NCI-H446 treated with DMSO at 0.1 percent for 48 hours (cell line): ENCODE measurements around the gene CREBBP.

Source experiments
- DNase-seq: peaks from one replicate; lab custom pipeline; 2025; lab: John Stamatoyannopoulos, UW

CREBBP gene

DNA sequence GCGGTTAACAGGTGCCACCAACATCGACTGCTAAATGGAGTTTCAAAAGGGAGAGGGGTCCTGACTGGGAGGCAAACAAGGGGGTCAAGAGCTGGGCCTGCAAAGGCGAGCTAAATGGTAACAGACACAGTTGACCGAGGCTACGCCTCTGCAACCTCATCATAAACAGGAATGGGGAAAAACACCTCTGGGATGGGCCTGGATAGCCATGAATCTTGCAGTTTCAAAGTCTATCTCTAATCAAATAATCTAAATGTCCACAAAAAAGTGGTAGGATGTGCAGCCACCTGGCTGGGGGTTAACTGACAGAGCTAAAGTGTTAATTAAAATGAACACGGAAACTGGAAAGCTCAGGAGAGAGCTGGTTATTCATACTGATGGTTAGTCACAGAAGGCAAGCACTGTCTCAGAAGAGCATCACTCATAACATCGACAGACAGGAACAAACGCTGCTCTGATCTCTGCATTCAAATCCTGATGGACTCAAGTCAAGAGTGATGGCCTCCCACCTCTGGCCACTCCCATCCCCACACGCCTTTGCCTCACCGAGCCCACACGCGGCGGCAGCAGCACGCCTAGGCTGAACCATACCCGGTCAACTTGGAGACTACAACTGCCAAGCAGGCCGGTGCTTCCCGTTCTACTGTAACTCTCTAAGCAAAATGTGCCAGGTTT is 56.3 kb downstream of the CREBBP start:
- no peak for DNase-seq

DNA sequence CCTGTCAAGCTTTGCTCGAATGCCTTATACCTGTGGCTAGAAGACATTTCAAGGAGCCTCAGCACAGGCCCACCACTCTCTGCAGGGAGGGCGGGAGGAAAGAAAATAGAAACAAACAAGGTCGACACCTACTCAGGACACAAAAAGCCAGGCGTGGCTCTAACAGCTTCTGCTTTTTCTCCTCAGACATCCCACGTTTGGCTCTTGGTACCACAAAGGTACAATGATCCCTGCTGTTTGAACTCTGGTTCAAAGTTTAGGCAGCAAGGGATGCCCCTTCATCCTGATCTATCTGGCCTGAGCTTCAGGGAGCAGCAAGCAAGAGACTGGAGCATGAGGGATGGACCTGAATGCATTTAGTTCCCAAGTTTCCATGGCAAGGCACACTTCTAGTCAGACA is 57.1 kb downstream of the CREBBP start:
- no peak for DNase-seq

DNA sequence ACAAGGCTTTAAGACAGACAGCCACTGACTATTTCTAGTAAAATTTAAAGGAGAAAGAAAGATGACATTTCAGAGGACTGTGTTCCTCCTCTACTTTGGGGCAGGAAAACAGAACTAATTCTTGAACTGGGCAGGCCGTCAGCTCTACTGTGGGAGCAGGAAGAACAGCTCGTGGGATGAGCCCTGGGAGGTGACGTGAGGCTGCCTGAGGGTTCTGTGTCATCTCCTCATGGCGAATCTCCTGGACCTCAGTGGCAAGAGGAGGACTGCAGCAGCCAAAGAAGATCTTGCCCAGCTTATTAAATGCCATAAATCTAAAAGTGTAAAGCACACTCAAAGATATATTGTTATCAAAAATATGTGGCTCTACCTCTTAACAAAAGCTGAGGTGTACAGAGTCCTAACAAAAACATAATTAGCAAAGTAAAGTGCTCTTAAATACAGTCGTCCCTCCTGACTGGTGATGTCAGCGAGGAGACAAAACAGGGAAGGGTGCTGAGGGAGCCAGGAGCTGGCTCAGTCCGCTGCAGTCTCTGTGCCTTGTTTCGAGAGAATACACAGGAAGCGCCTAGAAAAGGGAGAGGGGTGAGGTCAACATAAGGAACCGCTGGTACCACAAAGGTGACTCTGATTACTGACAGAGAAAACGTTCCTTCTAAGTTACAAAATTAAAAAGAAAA is 58.0 kb downstream of the CREBBP start:
- no peak for DNase-seq

DNA sequence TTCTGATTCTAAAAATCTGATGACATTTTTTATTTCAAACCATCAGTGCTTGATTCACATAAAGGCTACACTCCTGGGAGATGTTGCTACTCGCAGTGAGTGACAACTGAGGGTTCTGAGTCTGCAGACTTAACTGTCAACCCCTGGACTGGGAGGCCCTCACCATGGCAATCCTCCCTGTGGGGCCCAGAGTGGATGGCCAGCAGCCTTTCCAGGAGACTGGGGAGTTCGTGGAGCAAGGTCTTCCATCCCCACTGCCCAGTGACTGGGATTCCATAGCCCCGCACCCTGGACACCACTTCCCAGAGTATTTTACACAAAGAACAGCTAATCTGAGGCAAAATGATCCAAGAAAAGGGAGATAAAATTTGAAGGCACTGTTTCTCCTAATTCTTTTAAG is 59.3 kb downstream of the CREBBP start:
- no peak for DNase-seq

DNA sequence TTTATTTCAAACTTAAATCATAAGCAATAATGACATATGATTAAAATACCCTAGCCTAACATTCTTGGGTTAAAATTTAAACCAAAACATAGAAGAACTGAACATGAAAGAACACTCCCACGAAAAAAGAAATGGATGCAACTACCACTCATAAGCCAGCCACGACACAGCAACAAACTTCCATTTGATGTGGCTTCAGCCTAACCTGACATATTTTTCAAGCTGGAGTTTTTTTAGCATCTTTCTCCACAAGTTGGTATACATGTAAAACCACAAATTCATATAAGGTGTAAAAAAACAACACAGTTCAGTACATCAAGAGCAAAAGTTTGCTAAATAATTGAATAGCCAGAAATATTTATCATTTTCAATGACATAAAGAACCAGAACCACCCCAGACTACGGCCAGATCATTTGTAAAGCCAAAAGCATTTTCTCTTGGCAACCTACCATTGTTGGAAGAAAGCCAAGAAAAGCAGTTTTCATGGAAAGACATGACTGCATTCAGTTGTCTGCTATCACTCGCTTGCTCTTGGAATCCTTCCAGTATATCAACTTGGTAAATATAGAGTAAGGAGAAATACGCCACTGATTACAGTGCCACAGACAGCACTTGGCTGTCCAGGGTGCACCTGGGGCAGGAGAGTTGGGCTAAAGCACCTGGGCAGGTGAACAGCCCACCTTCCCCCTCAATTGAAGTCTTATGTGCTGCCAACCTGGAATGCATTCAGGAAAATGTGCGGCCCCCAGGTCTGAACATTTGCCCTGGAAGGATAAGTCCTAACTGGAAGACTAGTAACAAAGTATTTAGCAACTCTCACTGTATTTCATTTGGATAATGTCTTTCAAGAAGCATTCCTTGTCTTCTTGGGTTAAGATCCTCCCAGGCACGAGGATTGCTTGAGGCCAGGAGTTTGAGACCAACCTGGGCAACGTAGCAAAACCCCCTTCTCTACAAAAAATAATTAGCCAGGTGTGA is 60.5 kb downstream of the CREBBP start:
- peak; percentile 76 for DNase-seq

DNA sequence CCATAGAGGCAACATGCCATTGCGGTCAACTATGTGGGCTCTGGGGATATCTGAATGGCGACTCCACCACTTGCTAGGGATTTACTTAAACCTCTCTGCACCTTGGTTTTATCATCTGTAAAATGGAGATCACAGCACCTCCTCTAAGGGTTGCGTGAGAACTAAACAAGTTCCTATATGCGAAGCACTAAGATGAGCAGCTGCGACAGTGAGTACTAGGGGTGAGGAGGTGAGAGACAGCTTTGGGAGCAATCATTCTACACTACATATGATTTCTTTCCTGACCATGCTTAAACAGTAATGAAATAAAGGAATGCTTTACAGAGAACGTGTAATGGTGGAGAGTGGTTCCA is 61.4 kb downstream of the CREBBP start:
- no peak for DNase-seq

DNA sequence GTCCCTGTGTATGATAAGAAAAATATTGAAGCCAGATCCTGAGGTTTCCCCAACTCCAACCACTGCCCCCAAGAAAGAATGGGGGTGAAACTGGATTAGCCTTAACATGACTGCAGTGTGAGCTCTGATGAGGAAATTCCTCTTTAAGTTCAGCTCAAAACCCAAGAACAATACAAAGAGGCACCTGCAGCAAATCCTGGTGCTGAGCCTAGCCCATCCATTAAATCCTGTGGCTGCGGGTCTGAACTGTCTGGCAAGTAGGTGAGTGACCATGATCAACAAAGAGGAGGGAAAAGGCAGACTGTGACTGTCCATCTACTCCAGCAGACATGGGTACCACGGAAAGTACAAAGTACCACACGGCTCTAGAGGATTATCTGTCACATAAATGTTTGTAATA is 64.2 kb downstream of the CREBBP start:
- DNase-seq = no peak

DNA sequence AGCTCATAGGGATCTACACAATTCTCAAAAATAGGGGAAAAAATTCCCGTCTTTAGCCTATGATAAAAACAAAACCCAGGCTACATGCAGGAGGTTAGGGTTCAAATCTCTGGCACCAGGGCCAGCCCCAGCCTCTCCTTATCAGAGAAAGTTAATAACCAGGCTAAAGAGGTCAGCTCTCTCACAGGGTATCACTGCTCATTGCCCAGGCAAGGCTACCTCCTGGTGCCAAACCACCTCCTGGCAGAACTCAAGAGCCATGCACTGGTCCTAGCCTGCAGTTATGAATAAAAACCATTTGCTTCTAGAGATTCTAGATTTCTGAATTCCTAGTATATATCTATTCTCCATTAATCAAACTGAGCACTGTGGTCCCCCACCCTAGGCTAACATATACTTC is 65.8 kb downstream of the CREBBP start:
- no peak for DNase-seq

DNA sequence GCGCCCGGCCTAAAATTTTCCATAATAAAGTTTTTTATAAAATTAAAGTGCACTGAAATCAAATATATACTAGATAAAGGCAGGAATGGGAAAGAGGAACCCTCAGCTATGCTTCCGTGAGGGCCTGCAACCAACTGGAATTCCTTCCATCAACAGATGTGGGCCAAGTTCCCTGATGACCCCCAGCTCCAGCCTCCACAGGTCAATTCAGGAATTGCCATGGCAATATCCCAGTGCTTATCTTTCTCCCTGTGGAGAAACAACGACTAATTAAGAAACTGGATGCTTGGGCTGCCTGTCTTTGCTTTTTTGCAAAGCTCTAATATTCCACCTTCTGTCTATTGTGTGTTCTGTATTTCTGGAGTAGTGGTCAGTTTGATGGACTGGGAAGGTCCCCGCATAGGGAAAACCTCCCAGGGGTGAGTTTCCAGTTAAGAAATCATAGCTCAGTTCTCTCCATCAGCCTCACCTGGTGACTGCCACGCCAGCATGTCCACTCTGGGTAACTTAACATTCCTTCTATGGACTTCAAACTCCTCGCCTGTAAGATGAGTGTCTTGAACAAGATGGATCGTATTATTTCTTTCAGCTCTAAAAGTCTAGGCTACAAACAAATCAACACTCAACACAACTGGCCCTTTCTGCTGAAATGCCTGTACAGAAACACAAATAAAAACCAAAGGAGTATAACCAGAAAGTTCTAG is 67.9 kb downstream of the CREBBP start:
- no peak for DNase-seq

DNA sequence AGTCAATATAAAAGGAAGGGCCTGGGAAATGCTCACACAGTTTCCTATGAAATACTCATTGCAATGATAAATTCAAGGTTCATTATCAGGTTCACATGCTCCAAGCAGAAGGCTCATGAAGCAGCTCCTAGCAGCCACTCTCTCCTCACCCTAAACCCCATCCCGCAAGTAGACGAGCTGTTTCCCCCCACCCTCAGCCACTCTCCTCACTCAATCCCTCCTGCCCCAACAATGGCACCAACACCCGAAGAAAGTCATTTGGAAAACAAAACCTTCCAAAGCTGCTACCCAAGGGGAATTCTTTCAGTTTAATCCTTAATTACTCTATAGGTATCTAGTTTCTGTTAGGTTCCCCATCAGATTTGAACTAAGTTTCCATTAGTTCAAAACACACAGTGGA is 69.7 kb downstream of the CREBBP start:
- no peak for DNase-seq

DNA sequence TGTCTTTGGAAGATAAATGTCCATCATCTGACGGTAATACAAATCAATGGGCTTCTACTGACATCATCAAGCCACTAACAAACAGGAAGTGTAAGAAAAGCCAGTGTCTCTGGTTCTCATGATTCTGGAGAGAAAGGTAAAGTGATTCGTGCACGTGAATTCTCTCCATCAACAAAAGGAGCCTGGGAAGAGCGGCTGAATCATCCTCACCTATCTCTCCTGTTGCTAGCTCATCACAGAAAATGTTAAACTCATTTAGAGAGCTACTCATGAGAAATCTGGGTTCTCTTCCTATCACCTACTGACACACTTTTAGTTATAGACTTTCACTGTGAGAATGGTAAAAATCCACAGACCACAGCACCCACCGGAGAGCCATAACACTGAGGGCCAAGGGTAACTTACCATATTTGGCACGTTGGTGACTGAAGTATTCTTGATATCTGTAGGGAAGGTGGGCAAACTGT is 70.3 kb downstream of the CREBBP start:
- no peak for DNase-seq

DNA sequence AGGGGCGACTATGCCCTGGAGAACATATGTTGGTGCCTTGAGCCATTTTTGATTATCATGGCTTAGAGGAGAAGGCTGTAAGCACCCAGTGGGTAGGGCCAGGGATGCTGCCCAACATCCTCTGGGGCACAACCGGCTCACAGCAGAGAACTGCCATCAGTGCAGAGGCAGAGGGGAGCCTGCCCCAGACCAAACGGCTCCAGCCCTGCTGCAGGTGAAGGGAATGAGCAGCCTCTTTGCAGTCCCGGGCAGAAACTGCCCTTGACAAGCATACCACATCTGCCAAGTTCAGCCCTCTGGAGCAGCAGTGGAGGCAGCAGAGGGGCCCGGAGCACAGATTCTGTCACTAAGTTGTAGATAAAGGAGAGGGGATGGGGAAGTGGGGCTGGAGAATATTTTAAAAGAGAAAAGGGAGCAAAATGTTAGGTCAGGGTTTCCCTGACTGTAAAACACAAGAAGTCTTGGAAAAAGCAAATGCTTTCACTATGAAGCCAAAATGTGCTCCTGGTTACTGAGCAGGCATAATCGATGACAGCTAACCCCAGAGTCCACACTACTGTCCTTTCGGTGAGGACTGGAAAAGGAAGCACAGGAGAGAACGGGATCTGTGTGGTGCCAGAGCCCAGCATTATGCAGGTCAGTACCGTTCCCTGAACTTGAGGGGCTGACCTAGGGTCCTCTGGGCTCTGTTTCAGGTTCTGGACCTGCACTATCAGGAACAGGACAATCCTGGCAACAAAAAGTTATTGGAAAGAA is 72.0 kb downstream of the CREBBP start:
- no peak for DNase-seq

DNA sequence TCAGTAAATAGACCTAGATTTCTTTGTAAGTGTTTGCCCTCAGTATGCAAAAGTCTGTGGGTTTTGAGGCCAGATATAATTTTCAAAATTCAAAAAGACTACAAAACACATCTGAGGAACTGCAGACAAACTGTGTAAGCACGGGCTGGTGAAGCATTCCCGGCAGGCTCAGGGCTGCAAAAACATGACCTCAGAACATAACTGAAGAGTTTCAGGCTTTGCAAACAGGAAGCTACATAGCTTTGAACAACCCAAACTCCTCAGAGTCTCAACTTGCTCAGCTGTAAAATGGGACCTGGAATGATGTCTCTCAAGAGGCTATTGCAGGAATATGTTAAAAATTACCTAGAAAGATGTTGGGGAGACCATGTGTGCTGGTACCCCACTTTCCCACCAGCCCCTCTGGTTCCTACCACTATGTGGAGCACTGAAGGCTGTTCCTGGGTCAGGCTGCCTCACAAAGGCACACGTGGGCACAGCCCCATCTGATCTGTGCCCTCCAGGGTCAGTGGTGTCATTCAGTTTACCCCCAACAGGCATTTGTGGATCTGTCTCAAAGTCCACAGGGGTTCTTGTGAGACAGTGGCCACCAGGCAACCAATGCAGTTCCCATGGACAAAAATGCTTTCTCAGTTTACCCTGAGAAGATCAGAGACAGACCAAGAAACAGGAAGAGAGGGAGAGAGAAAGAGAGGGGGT is 72.9 kb downstream of the CREBBP start:
- no peak for DNase-seq

DNA sequence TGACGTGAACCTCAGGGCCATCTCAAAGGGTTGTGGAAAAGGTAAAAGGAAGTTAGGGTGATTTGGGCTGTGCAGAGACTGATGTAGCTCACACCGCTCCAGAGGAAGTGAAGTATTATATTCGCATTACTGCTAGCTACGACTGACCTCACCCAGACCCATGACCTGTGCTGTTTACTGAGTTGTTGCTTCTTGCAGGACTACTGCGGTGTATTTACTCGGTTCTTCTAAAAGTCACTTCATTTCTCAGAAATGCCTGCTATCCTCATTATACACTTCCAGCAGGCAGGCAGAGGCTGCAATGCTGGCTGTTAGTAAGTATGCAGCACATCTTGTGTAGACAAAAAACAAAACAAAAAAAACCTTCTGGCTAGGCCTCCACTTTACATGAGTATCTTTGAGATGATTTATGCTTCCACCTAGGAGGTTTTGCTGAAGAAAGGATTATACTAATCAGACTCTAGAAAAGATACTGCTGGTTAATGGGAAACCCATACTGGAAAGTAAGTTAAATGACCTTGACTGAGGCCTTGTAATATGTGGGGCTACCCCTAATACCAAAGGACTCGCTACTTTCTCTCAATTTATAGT is 76.0 kb downstream of the CREBBP start:
- no peak for DNase-seq

DNA sequence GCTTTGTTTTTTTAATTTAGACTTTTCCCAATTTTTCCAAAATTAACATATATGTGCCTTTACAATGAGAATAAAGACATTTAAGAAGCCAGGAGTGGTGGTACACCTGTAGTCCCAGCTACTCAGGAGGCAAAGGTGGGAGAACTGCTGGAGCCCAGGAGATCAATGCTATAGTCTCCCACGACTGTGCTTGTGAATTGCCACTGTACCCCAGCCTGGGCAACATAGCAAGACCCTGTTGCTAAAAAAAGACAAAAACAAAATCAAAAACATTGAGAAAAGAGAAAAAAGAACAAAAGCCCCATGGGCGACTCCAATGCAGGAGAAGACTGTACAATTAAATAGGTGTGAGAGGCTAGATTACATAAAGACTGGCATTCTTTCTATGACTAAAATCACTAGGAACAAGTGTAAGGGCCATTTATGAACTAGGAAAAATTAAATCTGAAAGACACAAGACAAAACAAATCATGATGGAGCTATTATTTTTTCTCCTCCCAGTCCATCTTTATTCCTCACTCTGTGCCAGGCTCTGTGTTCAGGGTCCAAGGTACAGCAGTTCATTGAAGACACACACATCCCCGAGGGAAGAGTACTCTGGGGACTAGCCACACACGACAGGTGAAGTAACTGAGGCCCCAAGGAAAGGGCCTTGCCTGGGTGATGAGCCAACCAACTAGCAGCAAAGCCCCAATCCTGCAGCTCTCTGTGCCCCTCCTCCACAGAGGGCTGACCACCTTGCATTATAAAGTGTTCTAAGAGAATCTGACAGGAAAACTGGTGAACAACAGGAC is 79.8 kb downstream of the CREBBP start:
- no peak for DNase-seq

DNA sequence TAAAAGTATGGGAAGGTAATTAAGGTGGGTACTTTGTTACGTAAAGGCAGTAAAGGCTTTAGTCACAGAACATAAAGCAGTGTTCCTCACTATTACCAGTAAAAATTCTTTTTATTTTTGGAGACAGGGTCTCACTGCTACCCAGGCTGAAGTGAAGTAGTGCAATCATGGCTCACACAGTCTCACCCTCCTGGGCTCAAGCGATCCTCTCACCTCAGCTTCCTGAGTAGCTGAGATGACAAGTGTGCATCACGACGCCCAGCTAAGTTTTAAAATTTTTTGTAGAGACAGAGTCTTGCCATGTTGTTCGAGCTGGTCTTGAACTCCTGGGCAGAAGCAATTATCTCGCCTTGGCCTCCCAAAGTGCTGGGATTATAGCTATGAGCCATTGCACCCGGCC is 80.5 kb downstream of the CREBBP start:
- no peak for DNase-seq

DNA sequence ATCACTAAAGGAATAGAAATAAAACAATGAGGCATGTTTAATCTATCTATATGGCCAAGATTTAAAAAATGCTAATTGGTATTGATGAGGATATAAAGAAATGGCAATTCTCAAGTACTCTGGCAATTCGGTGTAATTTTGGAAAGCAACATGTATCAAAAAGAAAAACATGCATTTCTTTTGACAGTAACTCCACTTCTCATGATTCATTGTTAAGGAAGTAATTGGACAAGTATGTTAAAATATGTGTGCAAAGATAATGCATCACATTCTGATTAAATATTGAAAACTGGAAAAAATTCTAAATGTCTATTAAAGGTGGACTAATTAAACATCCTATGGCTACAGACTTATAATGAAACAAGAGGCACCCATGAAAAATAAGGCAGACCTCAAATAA is 81.2 kb downstream of the CREBBP start:
- DNase-seq = no peak

DNA sequence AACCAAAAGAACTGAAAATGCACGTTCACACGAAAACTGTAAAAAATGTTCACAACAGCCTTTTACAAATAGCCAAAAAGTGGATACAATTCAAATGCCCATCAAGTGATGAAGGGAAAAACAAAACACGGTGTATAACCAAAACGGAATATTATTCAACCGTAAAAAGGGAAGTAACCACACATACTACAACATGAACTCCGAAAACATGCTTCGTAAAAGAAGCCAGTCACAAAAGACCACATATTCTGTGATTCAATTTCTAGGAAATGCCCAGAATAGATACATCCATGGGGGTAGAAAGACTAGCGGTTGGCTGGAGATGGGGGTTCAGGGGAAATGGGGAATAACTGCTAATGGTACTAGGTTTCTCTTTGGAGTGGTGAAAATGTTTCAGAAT is 81.7 kb downstream of the CREBBP start:
- DNase-seq = no peak
